HL-60 (cell line): ENCODE data around the gene TMEM132D.

Experiments
- DNase-seq, 2 experiments: peaks; one replicate each; pipeline ENCODE4 v3.0.0-alpha.2; 2010 to 2020; ENCODE audit warnings: low read depth in 1 of 2, low spot score in 1 of 2
- H3K27ac ChIP-seq: fragments of 250-450 bp; sonication (Bioruptor Pico); replicated peaks from 2 replicates; pipeline ENCODE4 v1.5.1; 2020; ENCODE audit warnings: mild to moderate bottlenecking, moderate library complexity
- H3K27me3 ChIP-seq: fragments of 250-450 bp; sonication (Bioruptor Pico); 2 replicates; pipeline ENCODE4 v1.5.1; 2021; ENCODE audit warnings: mild to moderate bottlenecking, moderate library complexity; ENCODE audit not compliant: insufficient read depth, poor library complexity, severe bottlenecking
- H3K4me3 ChIP-seq: replicated peaks from 2 replicates; pipeline ENCODE4 v1.5.1; 2011; ENCODE audit warnings: mild to moderate bottlenecking, control low read depth, low read length; ENCODE audit not compliant: insufficient read depth
- CTCF ChIP-seq: IDR thresholded peaks from one replicate; pipeline ENCODE4 v1.5.1; 2011; ENCODE audit warnings: low read length, control low read depth, inconsistent platforms; ENCODE audit not compliant: insufficient read depth
- GABPA ChIP-seq: IDR thresholded peaks from 2 replicates; pipeline ENCODE4 v1.6.1; 2012; ENCODE audit warnings: low read depth
- POLR2AphosphoS5 ChIP-seq: IDR thresholded peaks from 2 replicates; pipeline ENCODE4 v1.6.1; 2012; ENCODE audit warnings: low read depth
- REST ChIP-seq: IDR thresholded peaks from 2 replicates; pipeline ENCODE4 v1.6.1; 2012; ENCODE audit warnings: low read depth; ENCODE audit not compliant: insufficient replicate concordance
- SPI1 ChIP-seq: IDR thresholded peaks from 2 replicates; pipeline ENCODE4 v1.6.1; 2012; ENCODE audit warnings: low read depth, mild to moderate bottlenecking, borderline replicate concordance

Gene TMEM132D

DNA sequence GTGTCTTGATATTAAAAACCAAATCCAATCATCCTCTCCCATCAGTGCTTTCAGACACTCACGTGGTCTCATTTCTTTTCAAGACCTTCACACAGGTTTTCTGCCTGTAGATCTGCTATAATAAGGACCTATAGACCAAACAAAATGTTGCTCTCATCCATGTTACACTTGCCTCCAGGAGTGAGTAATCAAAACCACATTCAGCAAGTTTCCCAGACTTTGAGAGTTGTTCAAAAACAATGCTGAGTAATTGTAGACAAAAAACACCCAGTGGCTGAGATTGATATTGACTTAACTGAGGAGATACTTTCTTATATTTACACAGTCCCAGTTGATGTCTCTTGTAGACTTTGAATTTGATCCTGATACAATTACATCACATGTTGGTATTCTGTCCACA lies 383.1 kb downstream of the TMEM132D start:
- H3K4me3 ChIP-seq: no peak overlapping the region
- H3K27me3 ChIP-seq: no peaks in the 10 kb centered on the region
- no peak for DNase-seq
- TF ChIP-seq REST (no peak), GABPA (no peak), CTCF (no peak), POLR2AphosphoS5 (no peak), SPI1 (no peak)
- no peak overlapping the region for H3K27ac ChIP-seq

DNA sequence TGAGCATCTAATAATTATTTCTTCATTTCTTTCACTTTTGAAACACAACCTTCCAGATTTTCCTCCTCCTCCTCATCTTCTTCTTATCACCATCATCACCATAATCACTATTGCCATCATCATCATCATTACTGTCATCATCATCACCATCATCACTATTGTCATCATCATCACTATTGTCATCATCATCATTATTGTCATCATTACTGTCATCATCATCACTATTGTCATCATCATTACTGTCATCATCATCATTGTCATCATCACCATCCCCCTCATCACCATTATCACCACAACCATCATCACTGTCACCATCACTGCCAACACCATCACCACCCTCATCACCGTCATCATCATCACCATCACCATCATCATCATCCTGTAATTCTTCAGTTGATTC lies 400.0 kb downstream of the TMEM132D start:
- Histone ChIP-seq H3K27me3 (no peaks in the 10 kb centered on the region), H3K27ac (no peak overlapping the region), H3K4me3 (no peak overlapping the region)
- DNase-seq: no peak
- TF ChIP-seq SPI1: no peak
- no peak for TF ChIP-seq POLR2AphosphoS5
- TF ChIP-seq REST: no peak
- TF ChIP-seq CTCF: no peak
- TF ChIP-seq GABPA: no peak

DNA sequence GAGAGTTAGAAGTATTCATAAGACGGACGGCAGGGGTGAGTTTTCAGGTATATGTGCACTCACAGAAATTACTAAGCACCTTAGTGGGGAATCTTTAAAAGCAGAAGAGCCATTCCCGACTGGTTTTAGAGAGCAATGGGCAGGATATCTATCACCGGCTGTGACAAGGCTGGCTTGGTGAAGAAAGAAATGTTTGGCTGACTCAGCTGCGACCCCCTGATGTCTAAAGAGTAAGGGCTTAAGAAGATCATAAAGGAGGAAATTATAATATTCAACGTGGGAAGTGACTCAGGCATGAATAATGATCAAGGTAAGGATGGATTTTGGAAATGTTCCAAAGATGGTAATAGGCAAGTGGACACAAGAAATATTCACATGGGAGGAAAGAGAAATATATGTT lies 407.6 kb downstream of the TMEM132D start:
- no peak for DNase-seq
- no peak for TF ChIP-seq CTCF
- TF ChIP-seq SPI1: no peak
- TF ChIP-seq GABPA: no peak
- no peak for TF ChIP-seq REST
- no peak for TF ChIP-seq POLR2AphosphoS5
- no peak overlapping the region for H3K4me3 ChIP-seq
- H3K27ac ChIP-seq: no peak overlapping the region
- no peaks in the 10 kb centered on the region for H3K27me3 ChIP-seq
